ENCODE measurements around the gene METTL9.
"Not testable (repeated sequence)": the region's sequence is repeated elsewhere in the genome, so short reads cannot be mapped to it uniquely, and the experiment has no call there.

METTL9 gene

DNA sequence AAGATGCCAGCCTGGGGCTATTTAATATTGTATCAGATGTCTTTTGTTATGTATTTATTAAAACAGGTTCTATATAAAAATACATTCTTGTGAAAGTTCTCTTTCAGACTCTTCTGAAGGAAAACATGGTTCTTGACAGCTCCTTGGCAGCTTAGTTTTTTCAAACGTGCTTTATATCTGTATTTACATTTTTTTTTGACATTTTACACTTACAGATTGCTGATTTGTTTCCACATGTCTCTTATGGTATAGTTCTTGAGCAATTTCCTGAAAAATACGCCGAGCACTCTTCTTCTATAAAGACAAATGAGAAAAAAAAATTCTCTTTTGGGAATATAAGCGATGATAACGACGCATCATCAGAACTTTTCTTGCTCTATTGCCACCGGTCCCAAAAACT is 43.5 kb downstream of the METTL9 start:
- TF ChIP-seq, protein P1, sequence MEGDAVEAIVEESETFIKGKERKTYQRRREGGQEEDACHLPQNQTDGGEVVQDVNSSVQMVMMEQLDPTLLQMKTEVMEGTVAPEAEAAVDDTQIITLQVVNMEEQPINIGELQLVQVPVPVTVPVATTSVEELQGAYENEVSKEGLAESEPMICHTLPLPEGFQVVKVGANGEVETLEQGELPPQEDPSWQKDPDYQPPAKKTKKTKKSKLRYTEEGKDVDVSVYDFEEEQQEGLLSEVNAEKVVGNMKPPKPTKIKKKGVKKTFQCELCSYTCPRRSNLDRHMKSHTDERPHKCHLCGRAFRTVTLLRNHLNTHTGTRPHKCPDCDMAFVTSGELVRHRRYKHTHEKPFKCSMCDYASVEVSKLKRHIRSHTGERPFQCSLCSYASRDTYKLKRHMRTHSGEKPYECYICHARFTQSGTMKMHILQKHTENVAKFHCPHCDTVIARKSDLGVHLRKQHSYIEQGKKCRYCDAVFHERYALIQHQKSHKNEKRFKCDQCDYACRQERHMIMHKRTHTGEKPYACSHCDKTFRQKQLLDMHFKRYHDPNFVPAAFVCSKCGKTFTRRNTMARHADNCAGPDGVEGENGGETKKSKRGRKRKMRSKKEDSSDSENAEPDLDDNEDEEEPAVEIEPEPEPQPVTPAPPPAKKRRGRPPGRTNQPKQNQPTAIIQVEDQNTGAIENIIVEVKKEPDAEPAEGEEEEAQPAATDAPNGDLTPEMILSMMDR (conservative IDR thresholded peaks at IDR 0.05; ENCODE audit: low read depth, low read length): no peak
- H3K4me3 ChIP-seq (ENCODE audit: low read length): no peak overlapping the region
- no peak for DNase-seq (ENCODE audit: low read depth)

DNA sequence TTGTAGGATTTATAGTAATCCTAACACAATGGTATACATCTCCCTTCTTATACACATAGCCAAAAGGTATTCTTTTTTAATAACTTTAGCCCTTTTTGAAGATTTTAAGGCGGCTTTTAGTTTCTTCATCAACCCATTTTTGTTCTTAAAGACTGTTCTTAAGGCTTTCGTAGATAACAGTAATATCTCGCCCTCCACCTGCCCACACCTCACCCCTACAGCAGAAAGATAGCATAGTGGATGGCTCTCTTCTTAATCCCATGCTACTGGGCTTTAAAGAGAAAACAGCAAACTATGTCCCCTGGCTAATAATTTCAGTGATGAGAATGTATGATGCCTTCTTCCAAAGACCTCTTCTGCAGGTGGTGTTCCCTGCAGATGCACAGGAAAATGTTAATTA is 44.4 kb downstream of the METTL9 start:
- no peak for DNase-seq (ENCODE audit: low read depth)
- TF ChIP-seq, protein P1 (conservative IDR thresholded peaks at IDR 0.05; ENCODE audit: low read depth, low read length): no peak
- no peak overlapping the region for H3K4me3 ChIP-seq (ENCODE audit: low read length)

DNA sequence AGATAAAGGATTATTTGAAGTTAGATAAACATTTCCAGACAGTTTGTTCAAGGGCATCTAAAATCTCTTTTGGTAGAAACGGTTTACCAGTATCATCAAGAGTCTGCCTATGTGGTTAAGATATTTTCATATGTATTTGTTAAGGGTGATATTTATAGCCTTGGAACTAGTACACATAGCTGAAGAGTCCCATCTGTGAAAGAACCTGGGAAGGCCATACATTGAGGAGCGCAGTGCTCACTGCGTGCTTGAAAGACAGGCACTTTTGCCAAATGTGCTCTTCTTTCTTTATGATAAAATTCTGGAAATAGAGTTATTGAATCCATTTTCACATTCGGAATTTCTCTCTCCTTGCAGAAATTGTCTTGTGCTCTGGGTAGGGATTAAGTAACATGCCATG is 45.3 kb downstream of the METTL9 start:
- DNase-seq (ENCODE audit: low read depth): no peak
- TF ChIP-seq, protein P1 (conservative IDR thresholded peaks at IDR 0.05; ENCODE audit: low read depth, low read length): no peak
- no peak overlapping the region for H3K4me3 ChIP-seq (ENCODE audit: low read length)

DNA sequence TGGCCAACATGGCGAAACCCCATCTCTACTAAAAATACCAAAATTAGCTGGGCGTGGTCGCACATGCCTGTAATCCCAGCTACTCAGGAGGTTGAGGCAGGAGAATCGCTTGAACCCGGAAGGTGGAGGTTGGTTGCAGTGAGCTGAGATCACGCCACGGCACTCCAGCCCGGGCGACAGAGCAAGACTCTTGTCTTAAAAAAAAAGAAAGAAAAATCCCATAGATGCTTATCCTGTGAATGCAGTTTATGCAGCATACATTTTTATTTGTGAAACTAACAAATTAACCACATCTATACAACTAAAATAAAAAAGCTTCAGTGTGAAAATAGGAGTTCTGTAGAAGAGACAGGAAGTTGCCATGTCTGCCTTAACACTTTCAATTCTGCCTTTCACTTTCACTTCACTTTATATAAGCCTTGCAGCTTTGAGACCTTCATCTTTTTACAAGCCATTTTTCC is 45.9 kb downstream of the METTL9 start:
- DNase-seq (ENCODE audit: low read depth): no peak
- TF ChIP-seq, protein P1 (conservative IDR thresholded peaks at IDR 0.05; ENCODE audit: low read depth, low read length): no peak
- no peak overlapping the region for H3K4me3 ChIP-seq (ENCODE audit: low read length)

DNA sequence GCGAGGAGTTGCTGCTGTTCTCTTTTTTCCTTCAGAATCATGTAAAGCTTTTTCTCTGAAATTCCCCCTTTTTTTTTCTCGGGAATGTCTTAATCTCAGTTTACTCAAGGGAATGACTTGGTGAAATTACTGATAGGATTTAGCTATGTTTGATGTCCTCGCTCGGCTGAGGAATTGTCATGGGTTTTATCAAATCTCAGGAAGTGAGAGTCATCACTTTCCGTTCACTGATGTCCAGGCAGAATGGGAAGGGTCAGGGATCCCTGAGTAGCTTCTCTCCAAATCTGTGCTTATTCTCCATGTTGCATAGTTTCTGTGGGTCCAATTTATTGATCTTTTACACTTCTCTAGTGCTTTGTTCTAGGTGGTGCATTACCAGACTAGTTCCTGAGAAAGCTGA is 46.7 kb downstream of the METTL9 start:
- DNase-seq (ENCODE audit: low read depth): peak; percentile 3
- no peak overlapping the region for H3K4me3 ChIP-seq (ENCODE audit: low read length)
- TF ChIP-seq, protein P1 (conservative IDR thresholded peaks at IDR 0.05; ENCODE audit: low read depth, low read length): no peak

DNA sequence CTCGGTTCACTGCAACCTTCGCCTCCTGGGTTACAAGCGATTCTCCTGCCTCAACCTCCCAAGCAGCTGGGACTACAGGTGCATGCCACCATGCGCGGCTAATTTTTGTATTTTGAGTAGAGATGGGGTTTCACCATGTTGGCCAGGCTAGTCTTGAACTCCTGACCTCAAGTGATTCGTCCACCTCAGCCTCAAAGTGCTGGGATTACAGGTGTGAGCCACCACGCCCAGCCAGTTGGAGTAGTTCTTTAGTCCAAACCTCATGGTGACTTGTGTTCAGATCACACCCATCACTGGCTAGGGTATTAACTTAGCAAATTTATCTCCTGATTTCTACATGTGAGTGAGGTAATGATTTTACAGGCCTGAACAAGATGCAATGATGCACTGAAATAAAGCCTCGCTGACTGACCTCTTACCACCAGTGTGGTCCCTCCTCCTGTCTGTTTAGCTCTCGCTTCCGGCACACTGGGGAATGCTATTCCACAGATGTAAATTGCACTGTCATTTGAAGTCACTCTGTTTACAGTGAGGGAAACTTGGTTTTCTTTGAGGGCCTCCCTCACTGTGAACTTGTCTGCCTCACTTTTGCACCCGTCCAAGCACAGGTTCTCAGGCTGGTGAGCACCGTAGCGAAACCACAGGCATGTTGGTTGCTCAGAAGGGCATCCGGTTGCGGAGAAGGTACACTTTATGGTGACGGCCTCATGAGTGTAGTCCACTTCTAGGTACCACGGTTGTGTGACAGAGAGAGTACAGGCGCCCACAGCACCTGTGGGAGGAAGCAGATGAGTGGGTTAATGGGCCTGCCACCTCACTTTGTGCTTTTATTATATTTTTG is 47.6 kb downstream of the METTL9 start:
- TF ChIP-seq, protein P1 (conservative IDR thresholded peaks at IDR 0.05; ENCODE audit: low read depth, low read length): no peak
- no peak overlapping the region for H3K4me3 ChIP-seq (ENCODE audit: low read length)
- no peak for DNase-seq (ENCODE audit: low read depth)

DNA sequence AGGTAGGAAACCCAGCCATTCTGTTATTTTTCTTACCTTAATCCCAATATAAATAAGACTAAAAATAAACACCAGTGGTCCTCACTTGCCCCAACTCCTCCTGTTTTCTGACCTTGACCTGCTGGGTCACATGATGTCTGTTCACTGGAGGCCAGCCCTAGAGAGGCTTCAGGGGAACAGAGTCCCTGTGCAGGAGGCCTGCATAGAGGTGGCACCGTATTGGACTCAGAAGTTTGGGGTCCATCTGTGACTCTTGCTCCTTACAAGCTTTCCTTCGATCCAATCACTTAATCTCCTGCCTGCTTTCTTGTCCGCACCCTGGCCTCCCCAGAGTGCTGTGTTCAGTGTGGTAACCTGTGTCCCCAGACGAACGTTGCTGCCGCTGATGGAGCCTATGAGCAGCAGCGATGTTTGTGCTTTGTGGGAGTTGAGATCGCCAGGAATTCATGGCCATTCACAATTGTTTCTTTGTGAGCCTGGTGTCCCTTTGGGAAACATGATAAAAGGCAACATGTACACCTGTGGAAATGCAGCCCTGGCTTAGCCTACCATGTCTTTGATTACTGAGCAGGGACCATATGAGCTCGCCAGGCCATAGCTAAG is 48.3 kb downstream of the METTL9 start:
- no peak for DNase-seq (ENCODE audit: low read depth)
- H3K4me3 ChIP-seq (ENCODE audit: low read length): no peak overlapping the region

DNA sequence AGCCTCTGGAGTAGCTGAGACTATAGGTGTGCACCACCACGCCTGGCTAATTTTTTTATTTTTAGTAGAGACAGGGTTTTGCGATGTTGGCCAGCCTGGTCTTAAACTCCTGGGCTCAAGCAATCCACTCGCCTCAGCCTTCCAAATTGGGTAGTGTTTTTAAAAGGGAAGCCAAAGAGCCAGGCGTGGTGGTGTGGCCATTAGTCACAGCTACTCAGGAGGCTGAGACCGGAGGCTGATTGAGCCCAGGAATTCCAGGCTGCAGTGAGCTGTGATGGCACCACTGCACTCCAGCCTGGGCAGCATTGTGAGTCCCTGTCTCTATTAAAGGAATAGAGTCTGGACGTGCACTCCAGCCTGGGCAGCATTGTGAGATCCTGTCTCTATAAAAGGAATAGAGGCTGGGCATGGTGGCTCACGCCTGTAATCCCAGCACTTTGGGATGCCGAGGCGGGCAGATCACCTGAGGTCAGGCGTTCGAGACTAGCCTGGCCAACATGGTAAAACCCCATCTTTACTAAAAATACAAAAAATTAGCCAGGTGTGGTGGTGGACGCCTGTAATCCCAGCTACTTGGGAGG is 50.5 kb downstream of the METTL9 start:
- not testable (repeated sequence) for H3K4me3 ChIP-seq (ENCODE audit: low read length); DNase-seq (ENCODE audit: low read depth)

More for the DNA sequence above, 48.3 kb downstream of the METTL9 start:
- TF ChIP-seq, protein P1 (conservative IDR thresholded peaks at IDR 0.05; ENCODE audit: low read depth, low read length): no peak

Measured in retinal pigment epithelial cell (primary cell).